ENCODE results near the gene TMEM129.
A peak's percentile ranks its signal among the peaks of the same experiment; 100 is the strongest.
"Not testable (repeated sequence)": the region's sequence is repeated elsewhere in the genome, so short reads cannot be mapped to it uniquely, and the experiment has no call there.

The TMEM129 gene

GRCh38 chr4:1718095-1718850, 2.9 kb downstream of the TMEM129 start:
- DNase-seq: no peak

GRCh38 chr4:1717129-1718094, 3.7 kb downstream of the TMEM129 start:
- no peak for DNase-seq

DNA sequence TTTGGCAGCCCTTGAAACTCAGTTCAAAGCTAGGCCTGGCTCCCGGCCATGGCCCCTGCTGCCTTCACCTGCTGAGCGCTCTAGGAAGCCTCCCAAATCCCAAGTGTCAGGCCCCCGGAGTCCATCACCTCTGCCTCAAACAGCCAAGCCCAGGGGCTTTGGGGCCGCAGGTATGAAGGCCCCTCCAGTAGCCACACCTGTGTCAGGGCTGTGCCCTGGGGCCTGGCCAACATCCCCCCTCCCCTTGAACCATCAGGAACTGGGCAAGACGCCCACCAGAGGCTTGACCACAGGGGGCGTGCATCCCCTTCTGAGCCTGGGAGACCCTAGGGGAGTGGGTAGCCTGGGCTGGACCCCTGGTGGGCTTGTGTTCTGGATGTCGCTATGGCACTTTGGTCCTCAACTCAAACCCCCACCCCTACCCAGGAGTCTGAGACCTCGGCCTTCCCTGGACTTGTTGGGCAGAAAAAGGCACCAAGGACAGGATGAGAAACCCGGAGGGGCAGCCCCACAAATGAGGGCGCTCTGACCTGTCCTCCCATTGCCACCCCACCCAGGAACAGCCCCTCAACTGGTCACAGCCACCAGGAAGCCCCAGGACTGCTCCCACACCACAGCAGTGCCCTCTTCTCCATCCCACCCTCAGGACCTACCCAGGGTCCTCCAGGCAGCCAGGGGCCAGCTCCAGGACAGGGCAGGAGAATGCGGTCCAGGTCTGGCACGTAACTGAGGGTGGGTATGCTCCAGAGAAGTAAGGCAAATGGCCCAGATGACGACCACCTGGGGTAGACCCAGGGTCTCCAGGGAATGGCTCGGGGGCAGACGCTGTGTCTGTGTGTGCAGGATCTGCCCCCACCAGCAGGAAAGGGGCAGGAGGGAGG, 4.8 kb downstream of the TMEM129 start:
- no peak for DNase-seq

GRCh38 chr4:1715002-1715758, 5.9 kb downstream of the TMEM129 start:
- DNase-seq: no peak

- DNase-seq: no peak
Measured at GRCh38 chr4:1714303-1715001, 6.7 kb downstream of the TMEM129 start.

GRCh38 chr4:1713003-1713851, 7.9 kb downstream of the TMEM129 start:
- DNase-seq: no peak

- peak; percentile 92 for DNase-seq
Measured at GRCh38 chr4:1712216-1713002, 8.7 kb downstream of the TMEM129 start, which contains the start of gene SLBP. TSS of gene SLBP (minus strand) at chr4:1712319. CDS start at chr4:1712188, 131 bp downstream.

DNA sequence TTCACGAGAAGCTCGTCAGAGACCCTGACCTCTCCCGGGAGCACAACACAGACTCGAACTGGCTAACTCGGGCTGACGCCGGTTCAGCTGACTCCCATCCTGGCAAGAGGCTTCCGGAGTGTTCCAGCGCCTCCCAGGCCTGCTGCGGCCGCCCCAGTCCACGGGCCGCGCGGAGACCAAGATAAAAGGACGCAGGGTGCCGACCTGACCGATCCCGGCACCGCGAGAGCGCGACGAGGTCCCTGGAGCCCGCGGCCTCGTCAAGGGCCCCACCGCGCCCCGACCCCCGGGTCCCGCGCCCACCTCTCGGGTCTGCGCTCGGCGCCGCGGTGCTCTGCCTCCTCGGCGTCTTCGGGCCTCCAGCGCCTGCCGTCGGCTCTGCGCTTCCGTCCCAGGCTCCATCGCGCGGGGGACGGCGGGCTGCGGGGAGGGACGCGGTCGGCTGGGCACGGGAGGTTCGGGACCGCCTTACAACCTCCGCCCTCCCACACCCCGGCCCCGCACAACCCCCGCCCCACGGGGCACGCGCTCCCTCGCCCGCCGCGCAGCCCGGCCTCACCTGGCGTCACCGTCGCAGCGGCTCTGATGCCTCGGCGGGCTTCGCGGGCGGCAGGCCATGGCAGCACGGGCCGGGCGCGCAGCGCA, 9.4 kb downstream of the TMEM129 start:
- DNase-seq: no peak

DNA sequence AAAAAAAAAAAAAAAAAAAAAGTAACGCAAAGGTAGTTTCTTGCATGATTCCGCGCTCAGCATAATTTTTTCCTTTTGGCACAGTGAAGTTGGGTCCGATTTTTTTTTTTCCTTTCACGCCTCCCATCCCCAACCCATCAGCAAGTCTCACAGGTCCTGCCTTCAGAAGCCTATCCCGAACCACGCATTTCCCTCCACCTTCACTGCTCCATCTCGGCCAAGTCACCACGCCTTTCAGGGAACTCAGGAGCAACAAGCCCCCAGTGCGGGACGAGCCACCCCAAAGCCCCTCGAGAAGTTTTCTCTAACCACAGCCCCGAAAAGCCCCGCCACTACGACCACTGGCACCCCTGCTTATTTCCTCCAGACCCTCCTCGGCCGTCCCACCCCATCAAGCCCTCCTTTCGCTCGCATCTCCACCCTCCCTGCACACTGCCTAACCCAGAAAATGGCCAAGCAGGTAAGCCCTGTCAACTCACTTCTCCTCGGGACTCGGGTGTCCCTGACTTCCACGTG, 10.0 kb downstream of the TMEM129 start:
- DNase-seq: no peak

- no peak for DNase-seq
Measured at GRCh38 chr4:1708581-1708980, 12.5 kb downstream of the TMEM129 start.

DNA sequence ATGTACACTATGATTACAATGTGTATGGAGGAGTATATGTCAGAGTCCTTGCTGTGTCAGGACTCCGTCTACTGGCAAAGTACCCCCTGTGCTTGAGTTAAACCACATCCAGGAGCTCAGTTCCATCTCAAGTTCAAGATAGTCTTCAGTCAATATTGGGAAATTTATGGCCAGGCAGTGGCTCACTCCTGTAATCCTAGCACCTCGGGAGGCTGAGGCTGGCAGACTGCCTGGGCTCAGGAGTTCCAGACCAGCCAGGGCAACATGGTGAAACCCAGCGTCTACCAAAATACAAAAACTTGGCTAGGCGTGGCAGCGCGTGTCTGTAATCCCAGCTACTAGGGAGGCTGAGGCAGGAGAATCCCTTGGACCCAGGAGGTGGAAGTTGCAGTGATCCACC, 14.8 kb downstream of the TMEM129 start:
- no peak for DNase-seq

GRCh38 chr4:1705732-1706131, 15.4 kb downstream of the TMEM129 start:
- DNase-seq: no peak

GRCh38 chr4:1703867-1704266, 17.3 kb downstream of the TMEM129 start:
- DNase-seq: no peak

- DNase-seq: not testable (repeated sequence)
Measured at GRCh38 chr4:1701671-1702070, 19.5 kb downstream of the TMEM129 start.

DNA sequence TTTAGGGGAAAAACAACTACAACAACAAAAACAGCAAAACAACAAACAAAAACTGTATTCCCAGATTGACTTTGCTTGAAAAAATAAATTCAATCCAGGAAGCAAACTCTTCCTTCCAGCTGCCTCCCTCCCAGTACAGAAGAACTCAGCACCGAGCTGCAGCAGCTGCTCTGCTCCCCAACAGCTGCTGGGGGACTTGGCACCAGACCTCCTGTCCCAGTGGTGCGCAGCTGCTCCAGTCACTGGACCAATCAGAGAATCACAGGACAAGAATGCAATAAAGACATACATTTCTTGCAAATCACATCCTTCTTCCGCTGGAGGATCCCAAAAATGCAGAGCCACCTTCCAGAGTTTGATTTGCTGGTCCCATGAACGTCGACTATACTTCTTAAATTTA, 25.2 kb downstream of the TMEM129 start:
- DNase-seq: no peak

DNA sequence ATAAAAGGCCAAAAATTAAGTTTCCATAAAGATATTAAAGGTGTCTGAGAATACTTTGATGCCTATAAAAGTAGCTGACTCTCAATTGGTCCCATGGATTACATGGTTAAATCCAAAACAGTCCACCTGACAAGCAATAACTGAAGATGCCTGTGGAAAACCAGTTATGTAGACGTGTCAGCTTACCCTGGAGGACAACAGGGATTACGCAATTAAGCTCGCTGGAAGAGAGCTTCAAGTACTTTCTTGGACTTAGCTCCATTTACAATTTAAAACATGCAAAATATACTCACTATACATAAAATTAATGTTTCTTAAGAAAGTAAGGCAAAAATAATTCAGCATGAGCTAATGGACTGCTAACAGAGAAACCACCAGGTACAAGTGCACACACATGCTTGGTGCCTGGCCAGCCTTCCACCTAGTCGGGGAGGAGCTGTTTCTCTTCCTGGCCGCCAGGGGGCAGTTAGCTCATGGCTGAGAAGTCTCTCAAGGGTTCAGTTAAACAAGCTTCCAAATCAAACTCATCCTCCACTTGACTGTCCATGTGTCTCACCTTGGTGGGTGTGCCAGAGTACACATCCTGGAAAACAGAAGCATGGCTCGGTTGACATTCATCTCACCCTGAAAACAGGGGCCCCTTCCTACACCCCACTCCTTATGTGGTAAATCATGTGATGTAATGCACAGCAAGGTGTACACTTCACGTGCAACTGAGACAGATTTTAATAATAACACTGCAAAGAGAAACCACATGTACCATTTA, 27.8 kb downstream of the TMEM129 start:
- DNase-seq: peak; percentile 50

GRCh38 chr4:1691737-1692373, 29.3 kb downstream of the TMEM129 start:
- no peak for DNase-seq

All from NCI-H187 treated with DMSO at 0.1 percent for 48 hours (cell line).